Mesendoderm (in vitro differentiated cells): ENCODE measurements around the gene MIOS.
"Not testable (repeated sequence)": the region's sequence is repeated elsewhere in the genome, so short reads cannot be mapped to it uniquely, and the experiment has no call there.

ENCODE experiments used
- DNase-seq: peaks from one replicate; pipeline ENCODE4 v3.0.0; 2013
- H2AK5ac ChIP-seq: 2 replicates; pipeline ENCODE4 v1.6.1; 2013; ENCODE audit warnings: low read length, inconsistent platforms
- H2BK120ac ChIP-seq: 2 replicates; pipeline ENCODE4 v1.6.1; 2013; ENCODE audit warnings: low read depth, mild to moderate bottlenecking, low read length, moderate library complexity, mixed read lengths
- H2BK15ac ChIP-seq: replicated peaks from 2 replicates; pipeline ENCODE4 v1.6.1; 2013; ENCODE audit warnings: low read depth, mild to moderate bottlenecking, moderate library complexity
- H2BK5ac ChIP-seq: 2 replicates; pipeline ENCODE4 v1.6.1; 2013; ENCODE audit warnings: low read length, inconsistent platforms
- H3K18ac ChIP-seq: 2 replicates; pipeline ENCODE4 v1.6.1; 2013; ENCODE audit warnings: mild to moderate bottlenecking, low read length, mixed read lengths
- H3K23ac ChIP-seq: one replicate; pipeline ENCODE4 v1.6.1; 2013; ENCODE audit warnings: low read length
- H3K27ac ChIP-seq: 2 replicates; pipeline ENCODE4 v1.5.1; 2013; ENCODE audit warnings: low read depth, mild to moderate bottlenecking, inconsistent platforms, low read length, moderate library complexity
- H3K27me3 ChIP-seq: 2 replicates; pipeline ENCODE4 v1.6.1; 2013; ENCODE audit warnings: low read length, control low read depth, mild to moderate bottlenecking, inconsistent platforms; ENCODE audit not compliant: insufficient read depth, poor library complexity
- H3K36me3 ChIP-seq: 2 replicates; pipeline ENCODE4 v1.6.1; 2013; ENCODE audit warnings: low read length, inconsistent platforms; ENCODE audit not compliant: control insufficient read depth, insufficient read depth
- H3K4ac ChIP-seq: one replicate; pipeline ENCODE4 v1.6.1; 2013; ENCODE audit warnings: low read depth, mild to moderate bottlenecking, low read length, moderate library complexity
- H3K4me1 ChIP-seq: 2 replicates; pipeline ENCODE4 v1.6.1; 2013; ENCODE audit warnings: low read depth, low read length, inconsistent platforms; ENCODE audit not compliant: control insufficient read depth
- H3K4me2 ChIP-seq: 2 replicates; pipeline ENCODE4 v1.6.1; 2013; ENCODE audit warnings: low read length
- H3K4me3 ChIP-seq: 2 replicates; pipeline ENCODE4 v1.5.1; 2013; ENCODE audit warnings: mild to moderate bottlenecking, low read length
- H3K56ac ChIP-seq: one replicate; pipeline ENCODE4 v1.6.1; 2013; ENCODE audit warnings: low read length
- H3K79me1 ChIP-seq: 2 replicates; pipeline ENCODE4 v1.6.1; 2013; ENCODE audit warnings: low read length, inconsistent platforms
- H3K79me2 ChIP-seq: 2 replicates; pipeline ENCODE4 v1.6.1; 2013; ENCODE audit warnings: mild to moderate bottlenecking, low read length; ENCODE audit not compliant: control insufficient read depth, insufficient read depth
- H3K9ac ChIP-seq: 2 replicates; pipeline ENCODE4 v1.6.1; 2013; ENCODE audit warnings: low read length, inconsistent platforms
- H4K5ac ChIP-seq: one replicate; pipeline ENCODE4 v1.6.1; 2013; ENCODE audit warnings: low read length
- H4K8ac ChIP-seq: one replicate; pipeline ENCODE4 v1.6.1; 2013; ENCODE audit warnings: low read depth, mild to moderate bottlenecking, control low read depth, low read length, moderate library complexity
- WGBS: extraction: QIAGEN DNeasy Blood & Tissue Kit; methylation state at CpG from one replicate; pipeline ENCODE4 v1.1.7; 2013; ENCODE audit warnings: low lambda C conversion rate, missing lambda C conversion rate; ENCODE audit not compliant: insufficient coverage; ENCODE audit errors: extremely low coverage; 5-methylcytosine and 5-hydroxymethylcytosine counted together

Gene MIOS

DNA sequence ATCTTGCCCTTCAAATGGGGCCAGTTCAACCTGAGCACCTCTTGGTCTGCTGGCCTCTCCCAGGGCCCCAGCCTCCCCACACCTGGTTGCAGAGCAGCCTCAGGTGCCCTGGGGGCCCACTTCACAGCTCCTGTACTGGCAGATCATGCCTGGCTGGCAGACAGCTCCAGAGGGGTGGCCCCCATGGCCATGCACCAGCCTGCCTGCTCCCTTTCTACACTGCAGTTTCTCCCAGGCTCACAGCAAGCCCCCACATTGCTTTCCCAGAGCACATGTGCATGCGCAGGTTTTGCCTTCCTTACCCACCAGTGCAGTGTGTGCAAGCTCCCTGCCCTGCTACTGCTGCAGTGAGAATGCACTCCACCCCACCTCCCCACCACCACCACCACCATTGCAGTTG, 9.8 kb upstream of the MIOS start:
- H3K4ac ChIP-seq = no peak overlapping the region
- no peaks in the 10 kb centered on the region for H3K36me3 ChIP-seq
- no peak overlapping the region for H3K23ac ChIP-seq
- no peak overlapping the region for H3K27ac ChIP-seq
- H3K4me2 ChIP-seq = no peak overlapping the region
- no peak overlapping the region for H2AK5ac ChIP-seq
- no peaks in the 10 kb centered on the region for H3K27me3 ChIP-seq
- no peaks in the 10 kb centered on the region for H3K79me1 ChIP-seq
- H4K8ac ChIP-seq = no peak overlapping the region
- H3K18ac ChIP-seq = no peak overlapping the region
- H2BK120ac ChIP-seq = no peak overlapping the region
- no peak overlapping the region for H2BK15ac ChIP-seq
- H3K4me1 ChIP-seq = no peaks in the 10 kb centered on the region
- H3K56ac ChIP-seq = no peak overlapping the region
- no peak overlapping the region for H4K5ac ChIP-seq
- H3K79me2 ChIP-seq = no peaks in the 10 kb centered on the region
- no peak overlapping the region for H3K9ac ChIP-seq
- DNase-seq = no peak
- no peak overlapping the region for H2BK5ac ChIP-seq
- H3K4me3 ChIP-seq = no peak overlapping the region
- no CpG with 5 or more reads among the region's 1 CpG for WGBS

DNA sequence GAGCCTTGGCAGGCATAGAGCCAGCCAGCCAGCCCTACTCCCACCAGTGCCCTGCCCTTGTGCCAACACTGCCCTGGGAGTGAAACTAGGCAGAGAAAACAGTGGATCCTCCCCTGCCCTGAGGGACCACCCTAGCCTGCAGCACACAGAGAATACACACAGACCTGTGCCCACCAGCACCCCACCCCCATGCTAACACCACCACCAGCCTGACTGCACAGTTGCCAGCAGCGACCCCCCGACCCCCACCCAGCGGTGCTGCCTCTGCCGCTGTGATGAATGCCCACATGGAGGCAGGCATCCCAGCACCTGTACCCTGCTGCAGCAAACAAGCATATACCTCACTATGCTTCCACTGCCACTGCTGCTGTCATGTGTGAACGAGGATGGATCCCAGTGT, 9.4 kb upstream of the MIOS start:
- Histone ChIP-seq H4K8ac (no peak overlapping the region), H3K79me1 (no peaks in the 10 kb centered on the region), H2AK5ac (no peak overlapping the region), H3K23ac (no peak overlapping the region), H3K4me1 (no peaks in the 10 kb centered on the region), H3K4me2 (no peak overlapping the region), H2BK120ac (no peak overlapping the region), H3K79me2 (no peaks in the 10 kb centered on the region), H3K9ac (no peak overlapping the region), H3K56ac (no peak overlapping the region), H3K27ac (no peak overlapping the region), H2BK15ac (no peak overlapping the region), H3K18ac (no peak overlapping the region), H3K4me3 (no peak overlapping the region), H3K4ac (no peak overlapping the region), H3K36me3 (no peaks in the 10 kb centered on the region), H3K27me3 (no peaks in the 10 kb centered on the region), H2BK5ac (no peak overlapping the region), H4K5ac (no peak overlapping the region)
- no CpG with 5 or more reads among the region's 5 CpGs for WGBS
- no peak for DNase-seq

DNA sequence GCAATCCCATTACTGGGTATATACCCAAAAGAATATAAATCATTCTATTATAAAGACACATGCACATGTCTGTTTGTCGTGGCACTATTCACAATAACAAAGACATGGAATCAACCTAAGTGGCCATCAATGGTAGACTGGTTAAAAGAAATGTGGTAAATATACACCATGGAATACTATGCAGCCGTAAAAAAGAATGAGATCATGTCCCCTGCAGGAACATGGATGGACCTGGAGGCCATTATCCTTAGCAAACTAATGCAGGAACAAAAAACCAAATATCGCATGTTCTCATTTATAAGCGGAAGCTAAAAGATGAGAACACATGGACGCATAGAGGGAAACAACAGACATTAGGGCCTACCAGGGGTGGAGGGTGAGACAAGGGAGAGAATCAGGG, 5.1 kb upstream of the MIOS start:
- H4K8ac ChIP-seq = not testable (repeated sequence)

DNA sequence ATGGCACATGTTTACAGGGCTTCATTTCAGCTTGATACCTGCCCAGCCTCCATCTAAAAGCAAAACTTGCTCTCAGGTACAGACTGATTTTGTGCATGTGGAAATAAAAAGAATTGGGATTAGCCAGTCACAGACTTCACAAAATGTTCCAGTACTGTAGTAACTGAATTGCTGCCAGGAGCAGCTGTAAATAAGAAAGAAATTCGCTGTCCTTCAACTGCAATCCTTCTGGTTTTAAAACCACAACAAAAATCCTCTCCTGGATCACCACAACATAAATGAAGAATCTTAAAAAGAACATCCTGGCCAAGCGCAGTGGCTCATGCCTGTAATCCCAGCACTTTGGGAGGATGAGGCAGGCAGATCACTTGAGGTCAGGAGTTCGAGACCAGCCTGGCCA, 3.9 kb upstream of the MIOS start:
- Histone ChIP-seq H3K18ac (no peak overlapping the region), H2BK120ac (no peak overlapping the region), H3K56ac (no peak overlapping the region), H3K9ac (no peak overlapping the region), H3K27me3 (no peaks in the 10 kb centered on the region), H3K79me2 (peaks cover 4% of the 10 kb centered on the region), H2BK15ac (no peak overlapping the region), H3K23ac (no peak overlapping the region), H4K8ac (no peak overlapping the region), H3K4me2 (no peak overlapping the region), H4K5ac (no peak overlapping the region), H3K36me3 (no peaks in the 10 kb centered on the region), H2AK5ac (no peak overlapping the region), H3K79me1 (no peaks in the 10 kb centered on the region), H3K4ac (no peak overlapping the region), H3K27ac (no peak overlapping the region), H3K4me3 (no peak overlapping the region), H2BK5ac (no peak overlapping the region), H3K4me1 (no peaks in the 10 kb centered on the region)
- no peak for DNase-seq
- no CpG with 5 or more reads among the region's 3 CpGs for WGBS

More for the DNA sequence above, 5.1 kb upstream of the MIOS start:
- H3K23ac ChIP-seq, H3K27me3 ChIP-seq, H3K18ac ChIP-seq, H3K79me2 ChIP-seq, H2BK15ac ChIP-seq, H3K9ac ChIP-seq, H2BK120ac ChIP-seq, H3K4me2 ChIP-seq, H4K5ac ChIP-seq, H3K27ac ChIP-seq, H3K4me1 ChIP-seq, H2AK5ac ChIP-seq, H3K4me3 ChIP-seq, H3K36me3 ChIP-seq, H3K56ac ChIP-seq, DNase-seq, H3K79me1 ChIP-seq, H2BK5ac ChIP-seq, H3K4ac ChIP-seq: not testable (repeated sequence)
- no CpG with 5 or more reads among the region's 5 CpGs for WGBS

DNA sequence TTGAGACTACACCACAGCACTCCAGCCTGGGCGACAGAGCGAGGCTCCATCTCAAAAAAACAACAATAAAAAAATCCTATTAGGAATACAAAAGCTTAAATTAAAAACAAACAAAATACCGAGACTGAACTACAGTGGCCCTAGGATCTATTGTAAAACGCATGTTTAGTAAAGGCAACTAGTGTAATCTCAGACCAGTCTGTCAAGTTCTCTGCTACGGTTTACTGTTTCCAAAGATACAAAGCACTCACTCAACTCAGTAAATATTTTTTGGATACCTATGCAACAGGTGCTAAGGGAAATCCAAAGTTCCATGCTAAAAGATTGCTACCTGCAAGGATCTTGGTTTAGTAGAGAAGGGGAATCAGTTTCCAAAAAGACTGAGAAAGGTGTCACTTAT, 3.4 kb upstream of the MIOS start:
- Histone ChIP-seq H3K18ac (no peak overlapping the region), H3K4me2 (no peak overlapping the region), H2AK5ac (no peak overlapping the region), H3K56ac (no peak overlapping the region), H4K8ac (no peak overlapping the region), H3K79me1 (peaks cover under 1% of the 10 kb centered on the region), H3K4me3 (no peak overlapping the region), H3K36me3 (no peaks in the 10 kb centered on the region), H3K4me1 (peaks cover under 1% of the 10 kb centered on the region), H3K27me3 (no peaks in the 10 kb centered on the region), H3K4ac (no peak overlapping the region), H3K23ac (no peak overlapping the region), H2BK15ac (no peak overlapping the region), H2BK5ac (no peak overlapping the region), H3K9ac (no peak overlapping the region), H3K27ac (no peak overlapping the region), H3K79me2 (peaks cover 9% of the 10 kb centered on the region), H4K5ac (no peak overlapping the region), H2BK120ac (no peak overlapping the region)
- WGBS = no CpG with 5 or more reads among the region's 5 CpGs
- no peak for DNase-seq

DNA sequence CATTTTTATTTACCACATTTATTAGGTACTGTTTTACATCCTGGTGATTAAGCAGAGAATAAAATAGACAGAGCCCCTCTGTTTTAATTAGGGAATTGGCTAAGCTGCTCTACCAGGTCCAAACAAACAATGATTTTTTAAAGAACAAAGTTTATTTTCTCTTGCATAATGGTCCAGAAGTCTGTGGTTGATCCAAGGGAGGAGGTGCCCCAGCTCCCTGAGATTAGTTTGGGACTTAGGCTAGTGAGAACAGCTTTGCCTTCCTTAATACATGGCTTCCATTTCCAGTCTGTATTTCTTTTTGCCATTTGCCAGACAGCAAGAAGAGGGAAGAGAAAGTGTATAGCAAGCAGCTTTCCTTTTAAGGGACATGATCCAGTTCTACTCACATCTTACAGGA, 2.9 kb upstream of the MIOS start:
- H4K8ac ChIP-seq = peak overlapping the region; percentile 28
- peak overlapping the region; percentile 74 for H2BK15ac ChIP-seq
- no peak overlapping the region for H2BK120ac ChIP-seq
- H3K56ac ChIP-seq = no peak overlapping the region
- no peak overlapping the region for H3K23ac ChIP-seq
- no peak overlapping the region for H3K4ac ChIP-seq
- H3K79me1 ChIP-seq = peaks cover 4% of the 10 kb centered on the region
- H3K4me2 ChIP-seq = no peak overlapping the region
- no peak overlapping the region for H3K27ac ChIP-seq
- peaks cover 4% of the 10 kb centered on the region for H3K4me1 ChIP-seq
- no peak overlapping the region for H3K9ac ChIP-seq
- H3K18ac ChIP-seq = no peak overlapping the region
- no peaks in the 10 kb centered on the region for H3K27me3 ChIP-seq
- no peak overlapping the region for H2BK5ac ChIP-seq
- DNase-seq = no peak
- no peak overlapping the region for H3K4me3 ChIP-seq
- no peak overlapping the region for H4K5ac ChIP-seq
- H2AK5ac ChIP-seq = no peak overlapping the region
- peaks cover 13% of the 10 kb centered on the region for H3K79me2 ChIP-seq
- no peaks in the 10 kb centered on the region for H3K36me3 ChIP-seq
